Measurements from ENCODE around the gene MLLT1.

DNA sequence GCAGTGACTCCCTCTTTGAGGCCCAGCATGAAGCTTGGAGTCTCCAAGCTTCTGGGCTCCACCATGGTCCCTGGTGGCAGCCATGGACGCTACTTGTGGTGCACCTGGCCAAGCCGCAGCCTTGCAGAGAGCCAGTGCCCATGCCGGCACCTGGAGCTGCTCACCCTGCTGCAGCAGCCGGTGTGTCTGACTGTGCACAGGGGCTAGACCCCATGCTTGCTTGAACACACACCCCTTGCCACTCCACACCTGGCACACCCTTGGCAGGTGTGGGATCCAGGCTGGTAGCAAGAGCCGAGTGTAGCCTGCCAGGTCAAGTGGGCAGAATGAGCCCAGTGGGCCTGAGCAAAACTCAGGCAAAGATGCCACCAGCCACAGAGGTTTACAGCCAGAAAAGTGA, 18.6 kb upstream of the MLLT1 start:
- TF ChIP-seq, protein P1, sequence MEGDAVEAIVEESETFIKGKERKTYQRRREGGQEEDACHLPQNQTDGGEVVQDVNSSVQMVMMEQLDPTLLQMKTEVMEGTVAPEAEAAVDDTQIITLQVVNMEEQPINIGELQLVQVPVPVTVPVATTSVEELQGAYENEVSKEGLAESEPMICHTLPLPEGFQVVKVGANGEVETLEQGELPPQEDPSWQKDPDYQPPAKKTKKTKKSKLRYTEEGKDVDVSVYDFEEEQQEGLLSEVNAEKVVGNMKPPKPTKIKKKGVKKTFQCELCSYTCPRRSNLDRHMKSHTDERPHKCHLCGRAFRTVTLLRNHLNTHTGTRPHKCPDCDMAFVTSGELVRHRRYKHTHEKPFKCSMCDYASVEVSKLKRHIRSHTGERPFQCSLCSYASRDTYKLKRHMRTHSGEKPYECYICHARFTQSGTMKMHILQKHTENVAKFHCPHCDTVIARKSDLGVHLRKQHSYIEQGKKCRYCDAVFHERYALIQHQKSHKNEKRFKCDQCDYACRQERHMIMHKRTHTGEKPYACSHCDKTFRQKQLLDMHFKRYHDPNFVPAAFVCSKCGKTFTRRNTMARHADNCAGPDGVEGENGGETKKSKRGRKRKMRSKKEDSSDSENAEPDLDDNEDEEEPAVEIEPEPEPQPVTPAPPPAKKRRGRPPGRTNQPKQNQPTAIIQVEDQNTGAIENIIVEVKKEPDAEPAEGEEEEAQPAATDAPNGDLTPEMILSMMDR (conservative IDR thresholded peaks at IDR 0.05; ENCODE audit: low read length), result no peak
- no peak for TF ChIP-seq EZH2phosphoT487 (IDR thresholded peaks at IDR 0.05; ENCODE audit: borderline replicate concordance)

Measured in Loucy (cell line).